Breast epithelium (tissue), 4 donors: ENCODE measurements around the gene MAML3. TPM values are rescaled to one million over a fixed set of nuclear protein-coding genes. Genes with fewer than 3 reads are reported as not detected.

Experiments used
- DNase-seq, 2 donors: peaks; one replicate each; pipeline ENCODE4 v3.0.0-alpha.2; 2019; ENCODE audit warnings: low spot score in 2 of 2
- H3K27ac ChIP-seq, 2 donors: fragments of 200-600 bp; sonication (generic) in 1 of 2; one replicate each; pipeline ENCODE4 v1.5.1; 2016 to 2019; ENCODE audit warnings: mild to moderate bottlenecking in 1 of 2
- H3K27me3 ChIP-seq, 2 donors: fragments of 200-600 bp; sonication (generic) in 1 of 2; one replicate each; pipeline versions ENCODE4 v1.5.1 to v1.6.0; 2017 to 2019; ENCODE audit warnings: control low read depth in 1 of 2, mild to moderate bottlenecking in 1 of 2
- H3K36me3 ChIP-seq: fragments of 200-600 bp; one replicate; pipeline ENCODE4 v1.5.1; 2019
- H3K4me1 ChIP-seq, 2 donors: fragments of 200-600 bp; sonication (generic); one replicate each; pipeline ENCODE4 v1.5.1; 2016 to 2019; ENCODE audit warnings: control low read depth in 1 of 2
- H3K4me3 ChIP-seq, 3 donors: fragments of 200-600 bp; sonication (generic); 1 replicate in 2 of 3; 2 replicates in 1 of 3; pipeline ENCODE4 v1.5.1; 2016 to 2019; ENCODE audit warnings: mild to moderate bottlenecking in 3 of 3, moderate library complexity in 2 of 3
- H3K9me3 ChIP-seq, 2 donors: fragments of 200-600 bp; sonication (generic) in 1 of 2; one replicate each; pipeline ENCODE4 v1.5.1; 2016 to 2019; ENCODE audit warnings: control low read depth in 1 of 2
- CTCF ChIP-seq, 3 donors: fragments of 450-650 bp; IDR thresholded peaks; one replicate each; pipeline ENCODE4 v1.5.1; 2016 to 2017; ENCODE audit warnings: antibody characterized with exemption in 3 of 3, mild to moderate bottlenecking in 3 of 3, moderate library complexity in 3 of 3
- POLR2A ChIP-seq: fragments of 450-650 bp; IDR thresholded peaks from one replicate; pipeline ENCODE4 v1.6.1; 2016; ENCODE audit warnings: antibody characterized with exemption, mild to moderate bottlenecking, moderate library complexity
- POLR2AphosphoS5 ChIP-seq, 3 donors: sonication (generic); formaldehyde crosslinking; IDR thresholded peaks; one replicate each; pipeline ENCODE4 v1.6.1; 2017; ENCODE audit warnings: antibody characterized with exemption in 3 of 3
- intact Hi-C: fragments of 100-400 bp; cut with DNase I; formaldehyde crosslinking; loops from one replicate; pipeline ENCODE4 v1.15.1; 2023; ENCODE audit warnings: low total_unique reads
- total RNA-seq, 3 donors: library from RNA; depleted of rRNA; stranded (reverse); fragments of >200 nt; gene quantifications; one replicate each; pipeline ENCODE4 v1.1.0, GENCODE V29; 2016

The MAML3 gene
- total RNA-seq, 3 donors from 2014 or later, result 5.0 to 16.8 (median 11.1) TPM

- Histone ChIP-seq H3K36me3 (no peaks in the 10 kb centered on the region), H3K27ac (peak overlapping the region; percentile 20 to 49), H3K4me1 (no peaks in the 10 kb centered on the region), H3K4me3 (no peak overlapping the region), H3K27me3 (no peaks in the 10 kb centered on the region), H3K9me3 (no peaks in the 10 kb centered on the region)
- intact Hi-C loops, result no loop called here
- DNase-seq, result no peak
- TF ChIP-seq POLR2AphosphoS5 (IDR thresholded peaks at IDR 0.05), result no peak
- TF ChIP-seq POLR2A, result no peak
- TF ChIP-seq CTCF (IDR thresholded peaks at IDR 0.05), result no peak
These were observed 115.9 kb downstream of the MAML3 start for GRCh38 chr4:140038031-140038533.

GRCh38 chr4:140037353-140038030 lies 116.5 kb downstream of the MAML3 start:
- TF ChIP-seq CTCF (IDR thresholded peaks at IDR 0.05) (no peak), POLR2AphosphoS5 (IDR thresholded peaks at IDR 0.05) (no peak), POLR2A (no peak)
- peak overlapping the region; percentile 20 to 49 for H3K27ac ChIP-seq
- H3K36me3 ChIP-seq, result no peaks in the 10 kb centered on the region
- intact Hi-C loops, result no loop called here
- H3K4me1 ChIP-seq, result no peaks in the 10 kb centered on the region
- no peak for DNase-seq
- no peak overlapping the region for H3K4me3 ChIP-seq
- no peaks in the 10 kb centered on the region for H3K27me3 ChIP-seq
- H3K9me3 ChIP-seq, result no peaks in the 10 kb centered on the region

GRCh38 chr4:140031706-140032105 lies 122.3 kb downstream of the MAML3 start:
- DNase-seq, result no peak
- TF ChIP-seq CTCF (IDR thresholded peaks at IDR 0.05) (no peak), POLR2A (no peak), POLR2AphosphoS5 (IDR thresholded peaks at IDR 0.05) (no peak)
- H3K4me3 ChIP-seq, result no peak overlapping the region
- H3K36me3 ChIP-seq, result no peaks in the 10 kb centered on the region
- no peak overlapping the region for H3K27ac ChIP-seq
- intact Hi-C loops, result no loop called here
- H3K27me3 ChIP-seq, result no peaks in the 10 kb centered on the region
- no peaks in the 10 kb centered on the region for H3K9me3 ChIP-seq
- H3K4me1 ChIP-seq, result no peaks in the 10 kb centered on the region

- H3K4me3 ChIP-seq, result no peak overlapping the region
- H3K9me3 ChIP-seq, result no peaks in the 10 kb centered on the region
- intact Hi-C loops, result no loop called here
- TF ChIP-seq POLR2AphosphoS5 (IDR thresholded peaks at IDR 0.05), result no peak
- no peak for TF ChIP-seq CTCF (IDR thresholded peaks at IDR 0.05)
- TF ChIP-seq POLR2A, result no peak
- no peak overlapping the region for H3K27ac ChIP-seq
- no peaks in the 10 kb centered on the region for H3K36me3 ChIP-seq
- no peaks in the 10 kb centered on the region for H3K4me1 ChIP-seq
- DNase-seq, result no peak
- no peaks in the 10 kb centered on the region for H3K27me3 ChIP-seq
These were observed 122.9 kb downstream of the MAML3 start for GRCh38 chr4:140031061-140031460.

- Histone ChIP-seq H3K27me3 (no peaks in the 10 kb centered on the region), H3K4me1 (no peaks in the 10 kb centered on the region), H3K36me3 (no peaks in the 10 kb centered on the region), H3K27ac (no peak overlapping the region), H3K4me3 (no peak overlapping the region), H3K9me3 (no peaks in the 10 kb centered on the region)
- TF ChIP-seq CTCF (IDR thresholded peaks at IDR 0.05) (no peak), POLR2A (no peak), POLR2AphosphoS5 (IDR thresholded peaks at IDR 0.05) (no peak)
- no peak for DNase-seq
- intact Hi-C loops, result no loop called here
These were observed 125.1 kb downstream of the MAML3 start for GRCh38 chr4:140028676-140029517.
